Pancreas (tissue), 10 donors: Measurements from ENCODE around the gene C5orf63. TPM values are rescaled to one million over a fixed set of nuclear protein-coding genes. Genes with fewer than 3 reads are reported as not detected.

Experiments used
- ATAC-seq, 4 donors: fragments of 200-7000 bp; cut with Tn5 transposase; one replicate each; pipeline versions ENCODE4 v1.8.0 to v1.9.1; 2020; ENCODE audit warnings: mild to moderate bottlenecking in 4 of 4, moderate library complexity in 4 of 4
- DNase-seq, 6 donors: peaks; one replicate each; pipeline ENCODE4 v3.0.0-alpha.2; 2020
- FAIRE-seq: peaks from 2 replicates; lab custom pipeline; 2012; peaks lifted over from hg19 to GRCh38; lab: Jason Lieb, UNC
- H3K27ac ChIP-seq, 4 donors: fragments of 200-600 bp; sonication (generic); 1 replicate in 3 of 4; 2 replicates in 1 of 4; pipeline versions ENCODE4 v1.5.0 to v1.8.0; 2020
- H3K27me3 ChIP-seq, 4 donors: fragments of 200-600 bp; one replicate each; pipeline ENCODE4 v1.8.0; 2021
- H3K36me3 ChIP-seq, 3 donors: fragments of 200-600 bp; sonication (generic) in 1 of 3; one replicate each; pipeline versions ENCODE4 v1.5.0 to v1.8.0; 2020 to 2021
- H3K4me1 ChIP-seq, 3 donors: fragments of 200-600 bp; one replicate each; pipeline ENCODE4 v1.8.0; 2021
- H3K4me3 ChIP-seq, 4 donors: fragments of 200-600 bp; sonication (generic) in 2 of 4; one replicate each; pipeline versions ENCODE4 v1.5.0 to v1.8.0; 2020 to 2021
- H3K9me3 ChIP-seq, 4 donors: fragments of 200-600 bp; one replicate each; pipeline ENCODE4 v1.8.0; 2021
- CTCF ChIP-seq, 4 donors: fragments of 200-600 bp; sonication (generic) in 3 of 4; IDR thresholded peaks; one replicate each; pipeline versions ENCODE4 v1.5.0 to v1.8.0; 2021; ENCODE audit warnings: antibody characterized with exemption in 4 of 4
- WGBS, 2 donors: extraction: QIAGEN DNeasy Blood & Tissue Kit; methylation state at CpG; one replicate each; pipeline ENCODE4 v1.1.7; 2013; 5-methylcytosine and 5-hydroxymethylcytosine counted together
- intact Hi-C, 3 donors: fragments of 100-400 bp; cut with DNase I; formaldehyde crosslinking; loops; one replicate each; pipeline versions ENCODE4 v1.11.1 to v1.14.2; 2022
- polyA plus RNA-seq, 2 donors: library from polyadenylated mRNA; stranded (reverse); fragments of 200-250 nt; gene quantifications; one replicate each; pipeline ENCODE4 v1.2.3, GENCODE V29; 2013
- total RNA-seq, 6 donors: library from RNA; stranded (reverse); fragmentation: NEBNext Ultra II Directional in 4 of 6; extraction: Animal tissue kit (Norgen Biotek cat#: 25700) in 4 of 6; gene quantifications; one replicate each; pipeline versions ENCODE4 v1.2.1 to v1.2.4, GENCODE V29; 2021 to 2023
- donor health status: healthy with polysubstance abuse.
- donor health status: DM: no; HTN: no; CAD: no; lungs with moderate emphysema.
- donor health status: DM: no; HTN: no; CAD: no.
- donor health status: control.
- donor health status: control.
- donor health status: Bipolar disorder and iron deficiency.
- donor health status: DM: yes; HTN: yes; CAD: no.
- donor health status: DM: no; HTN: no; CAD: no.
- donor health status: DM: no; HTN: no; CAD: no.
- donor health status: DM: yes; HTN: yes; CAD: no.

The C5orf63 gene
- total and polyA plus RNA-seq, 8 donors = 1.6 to 8.8 (median 3.5) TPM

- intact Hi-C loops = no loop called here
- Histone ChIP-seq H3K4me3 (no peak overlapping the region), H3K27me3 (no peaks in the 10 kb centered on the region), H3K27ac (no peak overlapping the region), H3K9me3 (no peaks in the 10 kb centered on the region), H3K36me3 (peaks cover 0 to 9% (median 0%) of the 10 kb centered on the region in 3 donors), H3K4me1 (no peaks in the 10 kb centered on the region)
- TF ChIP-seq CTCF (IDR thresholded peaks at IDR 0.05) = no peak
- no peak for DNase-seq
- FAIRE-seq = no peak
- WGBS, 2 donors = 78 to 95% methylated on average over 1 of the region's 1 CpG
- no peak for ATAC-seq
Observed at GRCh38 chr5:127051591-127051990, 21.7 kb downstream of the C5orf63 start.

- no peak for DNase-seq
- no peak for ATAC-seq
- WGBS, 2 donors = 83 to 87% methylated on average over 4 of the region's 4 CpGs
Observed at GRCh38 chr5:127046343-127047072, 26.8 kb downstream of the C5orf63 start.

GRCh38 chr5:127042593-127042992 is 30.7 kb downstream of the C5orf63 start:
- H3K4me1 ChIP-seq = no peaks in the 10 kb centered on the region
- WGBS, 2 donors = 92 to 94% methylated on average over 2 of the region's 2 CpGs
- FAIRE-seq (no peak), DNase-seq (no peak), ATAC-seq (no peak)
- intact Hi-C loops = no loop called here
- no peaks in the 10 kb centered on the region for H3K27me3 ChIP-seq
- H3K9me3 ChIP-seq = no peaks in the 10 kb centered on the region
- no peak overlapping the region for H3K27ac ChIP-seq
- no peak overlapping the region for H3K4me3 ChIP-seq
- no peaks in the 10 kb centered on the region for H3K36me3 ChIP-seq
- TF ChIP-seq CTCF (IDR thresholded peaks at IDR 0.05) = no peak

More at GRCh38 chr5:127046343-127047072, 26.8 kb downstream of the C5orf63 start:
- Histone ChIP-seq H3K9me3 (no peaks in the 10 kb centered on the region), H3K4me1 (no peaks in the 10 kb centered on the region), H3K27me3 (no peaks in the 10 kb centered on the region), H3K4me3 (no peak overlapping the region), H3K27ac (no peak overlapping the region), H3K36me3 (peaks cover 0 to 1% (median 0%) of the 10 kb centered on the region in 3 donors)
- intact Hi-C loops = no loop called here
- no peak for TF ChIP-seq CTCF (IDR thresholded peaks at IDR 0.05)
- FAIRE-seq = no peak

- Histone ChIP-seq H3K4me1 (no peaks in the 10 kb centered on the region), H3K27ac (no peak overlapping the region), H3K4me3 (no peak overlapping the region), H3K36me3 (no peaks in the 10 kb centered on the region), H3K27me3 (no peaks in the 10 kb centered on the region), H3K9me3 (no peaks in the 10 kb centered on the region)
- no peak for TF ChIP-seq CTCF (IDR thresholded peaks at IDR 0.05)
- FAIRE-seq (peak; percentile 5), ATAC-seq (peak in 3 of 4 donors; percentile 46 to 60 (median 48)), DNase-seq (no peak)
- intact Hi-C loops = no loop called here
- WGBS, 2 donors = 53 to 62% methylated on average over 3 of the region's 3 CpGs
Observed at GRCh38 chr5:127041571-127041970, 31.7 kb downstream of the C5orf63 start.
